Measurements from ENCODE around the gene RNU1-1.
"Not testable (repeated sequence)": the region's sequence is repeated elsewhere in the genome, so short reads cannot be mapped to it uniquely, and the experiment has no call there.

RNU1-1 gene

DNA sequence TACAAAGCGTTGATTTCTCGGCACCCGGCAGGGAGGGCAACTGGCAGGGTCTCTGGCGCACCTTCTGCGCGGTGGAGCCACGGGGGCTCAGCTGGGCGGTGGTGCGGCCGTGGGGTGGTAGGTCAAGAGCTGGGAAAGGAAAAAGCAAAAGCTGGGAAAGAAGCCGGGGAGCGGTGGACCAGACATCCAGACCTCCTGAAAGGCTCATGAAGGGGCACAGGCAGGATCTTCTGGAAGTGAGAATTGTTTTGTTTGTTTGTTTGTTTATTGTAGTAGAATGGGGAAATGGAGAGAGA is 7.2 kb upstream of the RNU1-1 start:
- DNase-seq = no peak

DNA sequence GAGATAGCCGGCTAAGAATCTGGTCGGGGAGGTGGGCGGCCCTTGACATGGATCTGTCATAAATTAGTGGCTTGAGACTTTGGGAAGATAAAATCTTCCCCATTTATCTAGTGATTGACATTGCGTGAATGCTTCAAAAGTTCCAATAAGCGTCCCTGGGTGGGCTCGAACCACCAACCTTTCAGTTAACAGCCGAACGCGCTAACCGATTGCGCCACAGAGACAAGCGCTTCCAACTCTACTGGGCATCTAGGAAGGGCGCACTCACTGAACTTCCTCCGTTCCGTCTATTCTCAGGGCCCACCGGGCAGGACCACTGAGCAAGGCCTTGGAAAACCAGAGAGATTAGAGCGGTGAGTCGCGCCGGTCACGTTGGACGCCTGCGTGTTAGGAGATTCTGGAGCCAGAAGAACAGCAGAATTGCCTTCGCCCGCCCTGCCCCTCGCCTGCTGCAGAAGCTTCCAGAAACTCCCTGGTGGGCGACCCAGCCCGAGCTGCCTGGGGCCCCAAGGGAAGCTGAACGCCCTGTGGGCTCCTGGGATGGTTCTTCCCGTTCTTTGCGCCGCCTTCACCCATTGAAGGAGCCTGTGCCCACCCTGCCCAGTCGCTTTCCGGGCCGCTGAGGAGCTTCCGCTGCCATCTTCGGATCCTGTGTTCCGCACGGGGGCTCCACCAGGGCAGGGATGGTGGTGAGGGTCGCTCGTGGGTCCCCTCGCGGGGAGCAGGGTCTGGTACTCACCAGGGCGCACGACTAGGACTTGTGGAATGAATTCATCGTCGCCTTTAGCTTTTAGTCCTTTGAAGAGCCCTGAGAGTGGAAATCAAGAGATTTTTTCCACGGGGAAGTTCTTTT is 6.6 kb upstream of the RNU1-1 start:
- DNase-seq = not testable (repeated sequence)

DNA sequence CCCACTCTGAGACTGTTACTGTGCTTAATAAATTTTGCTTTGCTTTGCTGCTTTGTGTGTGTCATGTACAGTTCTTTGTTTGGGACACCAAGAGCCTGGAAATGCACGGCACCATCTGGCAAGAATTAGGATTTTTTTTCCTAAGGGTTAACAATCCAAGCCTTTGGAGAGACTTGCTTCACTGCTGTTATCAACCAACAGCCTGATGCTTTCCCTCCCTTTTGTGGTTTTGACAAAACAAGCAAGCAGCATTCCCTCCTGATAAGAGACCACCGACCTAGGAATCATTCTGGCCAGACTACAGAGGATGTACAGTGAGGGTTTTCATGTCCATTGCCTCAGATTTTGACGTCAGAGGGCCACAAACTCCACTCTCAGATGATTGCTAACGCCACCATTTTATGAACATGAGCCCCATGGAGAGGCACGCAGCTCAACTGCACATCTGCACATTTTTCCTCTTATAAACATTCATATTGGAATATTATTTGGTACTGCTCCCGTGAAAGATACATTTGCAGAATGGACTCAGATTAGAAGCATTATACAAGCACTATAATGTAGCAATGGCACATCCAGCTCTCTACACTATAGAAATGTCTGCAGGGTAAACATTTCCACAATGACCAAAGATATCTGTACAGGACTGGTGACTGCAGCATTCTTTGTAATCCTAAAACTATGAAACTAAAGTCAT is 5.3 kb upstream of the RNU1-1 start:
- not testable (repeated sequence) for DNase-seq

DNA sequence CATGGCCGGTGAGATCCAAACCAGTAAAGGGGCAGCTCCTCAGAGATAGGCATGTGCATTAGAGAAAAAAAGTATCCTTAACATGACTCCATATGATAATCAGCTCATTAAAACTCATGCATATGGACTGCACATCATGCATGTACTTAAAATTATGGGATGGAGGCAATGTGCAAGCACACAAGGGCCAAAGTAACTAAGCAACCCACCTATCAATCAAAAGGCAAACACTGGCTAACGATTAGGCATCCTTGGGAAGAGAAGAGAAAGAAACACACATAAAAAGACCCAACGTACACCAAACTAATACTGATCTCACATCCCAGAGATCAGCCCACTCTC is 4.8 kb upstream of the RNU1-1 start:
- not testable (repeated sequence) for DNase-seq

GRCh38 chr1:16516694-16517410 is 2.8 kb upstream of the RNU1-1 start:
- DNase-seq = not testable (repeated sequence)

DNA sequence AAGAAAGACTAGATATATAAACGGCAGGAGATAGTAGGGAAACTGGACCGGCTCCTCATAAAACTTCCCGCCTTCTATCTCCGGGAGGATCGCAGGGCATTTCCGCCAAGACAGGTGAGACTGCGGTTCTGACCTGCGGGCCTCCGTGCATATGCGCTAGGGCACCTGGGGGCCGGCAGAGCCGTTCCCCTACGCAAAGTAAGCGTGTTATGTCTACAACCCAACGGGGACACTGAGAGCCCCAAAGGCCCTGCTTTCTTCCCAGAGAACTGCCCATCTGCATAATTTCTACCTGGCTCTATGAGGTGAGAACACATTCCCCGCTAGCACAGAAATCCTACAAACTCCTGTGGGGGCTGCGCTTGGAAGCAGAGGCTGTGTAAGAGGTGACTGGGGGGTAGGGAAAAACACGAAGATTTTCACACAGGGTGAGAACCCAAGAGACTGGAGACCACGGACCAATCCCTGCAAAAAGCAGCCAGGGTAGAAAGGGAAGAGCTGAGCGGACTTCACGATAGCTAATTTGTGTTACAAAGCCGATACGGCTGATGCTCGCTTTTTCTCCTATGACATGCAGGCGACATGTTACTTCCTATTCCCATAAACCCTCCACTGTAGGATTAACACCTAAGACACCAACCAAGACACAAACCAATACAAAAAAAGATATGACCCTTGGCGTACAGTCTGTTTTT is 526 bp downstream of the RNU1-1 start:
- DNase-seq = peak; percentile 69 to 91 (median 82)

DNA sequence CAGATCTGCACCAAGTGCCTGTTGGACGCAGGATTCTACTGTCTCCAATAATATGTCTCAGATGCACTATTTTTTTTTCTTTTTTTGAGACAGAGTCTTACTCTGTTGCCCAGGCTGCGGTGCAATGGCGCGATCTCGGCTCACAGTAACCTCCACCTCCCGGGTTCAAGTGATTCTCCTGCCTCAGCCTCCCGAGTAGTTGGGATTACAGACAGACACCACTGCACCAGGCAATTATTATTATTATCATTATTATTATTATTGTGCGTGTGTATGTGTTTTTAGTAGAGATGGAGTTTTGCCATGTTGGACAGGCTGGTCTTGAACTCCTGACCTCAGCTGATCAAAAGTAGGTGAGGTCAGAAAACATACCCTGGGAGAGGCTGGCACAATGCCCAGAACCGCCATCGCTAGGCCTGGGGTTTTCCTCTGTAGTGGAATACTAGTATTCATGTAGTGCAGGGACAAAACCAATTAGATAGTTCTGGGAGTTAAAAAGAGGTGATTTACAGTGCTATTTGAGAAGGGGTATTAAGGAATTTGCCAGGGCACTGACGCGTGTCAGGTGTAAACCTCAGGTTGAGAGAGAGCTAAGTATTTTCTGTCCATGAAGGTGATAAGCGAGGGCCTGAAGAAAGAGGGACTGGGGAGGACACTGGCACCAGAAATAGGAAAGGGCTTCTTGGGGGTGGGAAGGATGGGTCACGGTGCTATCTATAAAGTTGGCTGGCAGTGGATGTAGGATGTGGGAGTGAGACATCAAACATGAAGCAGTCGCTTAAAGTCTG is 1.3 kb downstream of the RNU1-1 start:
- not testable (repeated sequence) for DNase-seq

- not testable (repeated sequence) for DNase-seq
Measured at GRCh38 chr1:16511926-16512325, 2.2 kb downstream of the RNU1-1 start.

DNA sequence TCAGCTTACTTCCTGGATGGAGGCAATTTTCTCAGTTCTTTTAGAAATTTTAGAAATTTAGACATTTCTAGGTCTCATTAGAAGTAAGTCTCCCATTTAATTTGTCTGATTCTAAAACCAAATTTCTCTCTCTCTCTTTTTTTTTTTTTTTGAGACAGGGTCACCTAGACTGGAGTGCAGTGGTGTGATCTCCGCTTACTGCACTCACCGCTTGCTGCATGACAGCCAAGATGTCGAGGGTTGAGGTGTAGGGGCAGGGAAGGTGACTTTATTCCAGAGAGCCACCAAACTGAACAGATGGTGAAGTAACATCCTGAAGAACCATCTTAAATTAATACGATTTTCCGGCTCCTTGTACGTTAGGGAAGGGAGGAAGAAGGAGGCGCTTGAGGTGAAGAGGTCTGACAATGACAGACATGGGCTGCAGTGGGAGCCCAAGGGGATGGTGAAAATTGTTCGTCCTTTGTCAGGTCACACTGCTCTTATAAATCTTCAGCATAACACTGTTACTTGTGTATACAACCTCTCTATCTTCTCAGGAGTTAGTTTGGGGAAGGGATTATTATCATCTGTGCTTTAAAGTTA is 5.1 kb downstream of the RNU1-1 start:
- peak in 2 of 4 experiments; percentile 26 to 39 for DNase-seq

DNA sequence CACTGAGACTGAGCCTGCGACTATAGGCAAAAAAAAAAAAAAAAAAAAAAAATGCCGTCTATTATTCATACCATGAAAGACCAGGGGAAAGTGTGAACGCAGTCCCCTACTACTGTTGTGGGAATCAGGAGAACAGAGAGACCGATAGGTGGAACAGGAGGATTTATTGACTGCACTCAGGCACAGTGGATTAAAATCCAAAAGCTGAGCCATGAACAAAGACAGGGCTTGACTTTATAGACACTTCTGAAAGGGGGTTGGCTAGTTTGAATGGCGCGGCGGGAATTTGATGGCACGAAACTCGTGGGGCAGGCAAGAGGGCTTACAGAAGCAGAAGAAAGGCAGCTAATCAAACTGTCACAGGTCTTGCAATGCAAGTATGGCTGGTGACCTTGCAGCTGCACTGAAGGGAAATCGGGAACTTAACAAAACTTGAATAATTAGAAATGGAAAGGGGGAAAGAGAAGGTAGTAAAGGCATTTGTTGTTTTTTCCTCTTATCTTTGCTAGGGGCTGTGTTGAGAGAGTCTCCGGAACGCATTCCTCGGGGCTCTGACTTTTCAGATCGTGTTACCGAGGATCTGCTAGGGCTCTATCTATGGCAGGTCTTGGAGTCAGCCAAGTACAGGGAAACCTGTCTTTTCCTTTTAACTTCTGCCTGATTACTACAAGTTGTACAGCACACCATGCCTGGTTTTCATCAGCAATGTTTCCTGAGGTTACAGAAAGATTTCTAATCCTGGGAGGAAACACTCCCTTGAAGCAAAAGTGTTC is 7.5 kb downstream of the RNU1-1 start:
- not testable (repeated sequence) for DNase-seq

GRCh38 chr1:16505870-16506269 is 8.2 kb downstream of the RNU1-1 start:
- not testable (repeated sequence) for DNase-seq

GRCh38 chr1:16503494-16503893 is 10.6 kb downstream of the RNU1-1 start:
- DNase-seq = no peak

GRCh38 chr1:16501446-16501845 is 12.6 kb downstream of the RNU1-1 start:
- DNase-seq = not testable (repeated sequence)

DNA sequence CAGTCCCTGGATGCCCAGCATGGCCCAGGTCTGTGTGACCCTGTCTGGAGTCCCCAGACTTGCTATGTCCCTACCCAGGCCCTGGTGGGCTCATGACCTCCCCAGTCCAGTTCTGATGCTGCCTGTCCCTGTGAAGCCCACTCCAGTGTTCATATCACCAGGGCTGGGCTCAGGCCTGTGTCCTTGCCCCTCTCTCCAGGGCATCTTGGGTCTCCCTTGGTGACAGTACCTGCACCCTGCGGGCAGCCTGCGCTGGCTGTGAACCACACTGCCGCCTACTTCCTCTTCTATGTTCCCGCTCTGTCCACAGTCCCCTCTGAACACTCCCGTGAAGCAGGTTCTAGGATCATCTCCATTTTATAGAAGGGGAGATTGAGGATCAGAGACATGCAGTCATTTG is 13.1 kb downstream of the RNU1-1 start:
- DNase-seq = peak in 3 of 4 experiments; percentile 11 to 30 (median 18)

- DNase-seq = peak; percentile 53 to 75 (median 63)
Measured at GRCh38 chr1:16500466-16500865, 13.6 kb downstream of the RNU1-1 start.

DNA sequence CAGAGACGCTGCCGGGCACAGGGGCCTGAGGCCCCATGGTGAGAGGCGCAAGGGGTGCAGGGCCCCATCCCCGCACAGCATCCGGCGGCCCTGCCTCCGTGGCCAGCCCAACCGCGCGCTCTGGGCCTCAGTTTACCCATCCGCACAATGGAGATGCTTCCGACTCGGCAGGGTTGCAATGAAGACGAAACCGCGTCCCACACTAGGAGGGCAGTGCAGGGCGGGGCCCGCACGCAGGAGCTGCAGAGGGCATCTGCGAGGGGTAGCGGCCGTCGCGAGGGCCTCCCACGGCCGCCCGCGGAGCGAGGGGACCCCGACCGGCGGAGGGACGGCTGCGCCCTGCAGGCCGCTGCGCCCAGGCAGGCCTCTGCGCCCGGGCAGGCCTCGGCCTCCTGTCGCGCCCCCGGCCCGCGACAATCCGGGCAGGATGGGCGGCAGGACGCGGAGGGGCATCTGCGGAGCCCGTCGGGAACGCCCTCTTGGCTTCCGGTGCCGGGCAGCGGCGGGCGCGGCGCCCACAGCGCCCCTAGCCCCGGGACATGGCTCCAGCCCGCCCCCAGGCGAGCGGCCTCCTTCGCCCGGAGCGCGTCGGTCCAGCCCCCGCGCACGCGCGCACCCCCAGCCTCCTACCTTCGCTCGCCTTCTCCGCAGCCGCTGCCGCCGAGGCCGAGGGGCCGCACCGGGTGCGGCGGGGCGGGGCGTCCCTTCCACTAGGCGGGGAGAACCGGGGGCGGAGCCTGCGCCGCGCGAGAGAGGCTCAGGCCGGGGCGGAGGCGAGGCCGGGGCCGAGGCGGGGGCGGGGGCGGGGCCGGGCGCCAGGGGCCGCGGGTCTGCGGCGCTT is 15.3 kb downstream of the RNU1-1 start:
- DNase-seq = peak; percentile 65 to 91 (median 80)

DNA sequence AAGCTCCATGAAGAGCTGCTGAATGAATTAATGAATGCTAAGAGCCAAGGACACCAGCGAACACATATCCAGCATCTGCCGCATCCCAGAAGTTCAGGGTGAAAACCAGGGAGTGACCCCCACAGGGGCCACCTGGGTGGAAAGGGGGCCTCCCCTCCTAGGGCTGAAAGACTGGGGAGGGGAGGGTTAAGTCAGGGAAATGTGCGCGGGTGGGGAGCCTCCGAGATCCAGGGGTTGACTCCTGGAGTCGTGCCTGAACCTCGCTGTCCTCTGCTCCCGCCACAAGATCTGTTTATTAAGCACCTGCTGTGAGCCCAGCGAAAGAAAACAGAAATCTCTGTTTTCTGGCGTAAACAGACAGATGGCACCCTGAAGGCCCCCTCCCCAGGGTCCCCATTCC is 16.0 kb downstream of the RNU1-1 start:
- DNase-seq = not testable (repeated sequence)

DNA sequence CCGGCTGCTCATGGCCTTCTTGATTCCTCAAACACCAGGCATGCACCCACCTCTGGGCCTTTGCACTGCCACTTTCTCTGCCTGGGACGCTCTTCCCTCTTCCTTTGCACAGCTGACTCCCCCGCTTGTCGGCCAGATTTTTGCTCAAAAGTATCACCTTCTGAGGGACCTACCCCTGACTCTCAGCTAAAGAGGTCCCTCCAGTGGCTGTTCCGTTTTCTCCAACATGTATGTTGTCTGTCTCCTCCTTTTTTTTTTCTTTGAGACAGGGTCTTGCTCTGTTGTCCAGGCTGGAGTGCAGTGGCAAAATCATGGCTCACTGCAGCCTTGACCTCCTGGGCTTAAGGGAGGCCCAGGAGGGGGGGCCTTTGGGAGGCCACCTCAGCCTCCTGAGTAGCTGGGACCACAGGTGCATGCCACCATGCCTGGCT is 16.6 kb downstream of the RNU1-1 start:
- peak in 1 of 4 experiments; percentile 9 for DNase-seq

GRCh38 chr1:16493731-16494130 is 20.4 kb downstream of the RNU1-1 start:
- DNase-seq = not testable (repeated sequence)

DNA sequence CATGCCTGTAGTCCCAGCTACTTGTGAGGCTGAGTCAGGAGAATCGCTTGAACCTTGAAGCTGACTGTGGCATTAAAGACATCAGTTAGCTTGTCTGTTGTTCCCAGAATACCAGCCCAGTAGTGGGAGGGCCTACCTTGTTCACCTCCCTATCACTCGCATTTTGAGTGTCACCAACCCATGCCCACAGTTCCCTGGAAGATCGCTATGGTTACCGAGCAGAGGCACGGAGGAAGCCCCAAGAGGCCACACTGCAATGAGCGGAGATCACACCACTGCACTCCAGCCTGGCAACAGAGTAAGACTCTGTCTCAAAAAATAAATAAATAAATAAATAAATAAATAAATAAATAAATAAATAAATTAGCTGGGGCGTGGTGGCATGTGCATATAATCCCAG is 21.1 kb downstream of the RNU1-1 start:
- DNase-seq = not testable (repeated sequence)

All from suppressor macrophage (primary cell).